M059J (cell line): Measurements from ENCODE around the gene MYO5A. TPM values are rescaled to one million over a fixed set of nuclear protein-coding genes. Genes with fewer than 3 reads are reported as not detected.
"Not testable (repeated sequence)": the region's sequence is repeated elsewhere in the genome, so short reads cannot be mapped to it uniquely, and the experiment has no call there.

ENCODE experiments used
- DNase-seq: peaks from one replicate; pipeline ENCODE4 v3.0.0-alpha.2; 2012; ENCODE audit warnings: low read depth
- total RNA-seq: library from RNA; depleted of rRNA; stranded (reverse); fragments of >200 nt; shearing (Covaris generic); gene quantifications from 2 replicates; pipeline ENCODE4 v1.2.3, GENCODE V29; 2014

The MYO5A gene
- total RNA-seq, 1 experiment from 2014 or later = 23.6 TPM

- peak; percentile 19 for DNase-seq
Observed at GRCh38 chr15:52540374-52541012, 11.8 kb upstream of the MYO5A start.

- DNase-seq = no peak
Observed at GRCh38 chr15:52537459-52537858, 8.8 kb upstream of the MYO5A start.

- DNase-seq = no peak
Observed at GRCh38 chr15:52532427-52532826, 3.7 kb upstream of the MYO5A start.

- no peak for DNase-seq
Observed at GRCh38 chr15:52529940-52530339, 1.3 kb upstream of the MYO5A start.

GRCh38 chr15:52529341-52529924 lies 753 bp upstream of the MYO5A start:
- no peak for DNase-seq

GRCh38 chr15:52527911-52528563 lies 643 bp downstream of the MYO5A start:
- peak; percentile 52 for DNase-seq

- no peak for DNase-seq
Observed at GRCh38 chr15:52527196-52527910, 1.3 kb downstream of the MYO5A start.

GRCh38 chr15:52524223-52525136 lies 4.2 kb downstream of the MYO5A start:
- DNase-seq = peak; percentile 22

GRCh38 chr15:52523647-52524046 lies 5.0 kb downstream of the MYO5A start:
- DNase-seq = no peak

GRCh38 chr15:52523192-52523591 lies 5.5 kb downstream of the MYO5A start:
- peak; percentile 91 for DNase-seq

- DNase-seq = no peak
Observed at GRCh38 chr15:52521682-52522081, 7.0 kb downstream of the MYO5A start.

GRCh38 chr15:52520421-52520820 lies 8.3 kb downstream of the MYO5A start:
- no peak for DNase-seq

GRCh38 chr15:52518487-52519371 lies 10.0 kb downstream of the MYO5A start:
- no peak for DNase-seq

GRCh38 chr15:52517014-52517413 lies 11.7 kb downstream of the MYO5A start:
- DNase-seq = no peak

- no peak for DNase-seq
Observed at GRCh38 chr15:52515343-52515742, 13.3 kb downstream of the MYO5A start.

GRCh38 chr15:52514482-52514881 lies 14.2 kb downstream of the MYO5A start:
- DNase-seq = no peak

GRCh38 chr15:52512869-52513268 lies 15.8 kb downstream of the MYO5A start:
- not testable (repeated sequence) for DNase-seq

GRCh38 chr15:52511084-52511483 lies 17.6 kb downstream of the MYO5A start:
- no peak for DNase-seq

- DNase-seq = no peak
Observed at GRCh38 chr15:52509500-52510245, 19.0 kb downstream of the MYO5A start.

- DNase-seq = no peak
Observed at GRCh38 chr15:52506549-52506948, 22.1 kb downstream of the MYO5A start.
